Measurements from ENCODE around the gene NOS1AP.
"Not testable (repeated sequence)": the region's sequence is repeated elsewhere in the genome, so short reads cannot be mapped to it uniquely, and the experiment has no call there.

NOS1AP gene

DNA sequence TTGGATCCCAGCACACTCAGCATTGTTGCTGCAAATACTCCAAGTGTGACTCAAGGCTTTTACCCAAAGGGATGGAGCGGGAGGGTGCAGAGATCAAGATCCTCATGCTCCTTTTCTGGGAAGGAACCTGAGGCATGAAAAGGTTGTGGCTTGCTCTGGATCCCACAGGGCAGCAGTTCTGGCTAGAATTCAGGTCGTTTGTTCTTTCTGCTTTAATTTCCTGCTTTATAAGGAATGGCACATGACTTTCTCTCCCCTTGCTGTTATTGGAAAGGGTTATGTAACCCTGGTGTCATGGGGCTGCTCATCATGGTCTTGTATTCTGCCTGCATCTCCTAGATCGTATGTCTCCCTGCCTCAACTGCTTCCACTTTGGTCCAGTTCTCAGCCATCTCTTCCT, 101.6 kb downstream of the NOS1AP start:
- DNase-seq: no peak

DNA sequence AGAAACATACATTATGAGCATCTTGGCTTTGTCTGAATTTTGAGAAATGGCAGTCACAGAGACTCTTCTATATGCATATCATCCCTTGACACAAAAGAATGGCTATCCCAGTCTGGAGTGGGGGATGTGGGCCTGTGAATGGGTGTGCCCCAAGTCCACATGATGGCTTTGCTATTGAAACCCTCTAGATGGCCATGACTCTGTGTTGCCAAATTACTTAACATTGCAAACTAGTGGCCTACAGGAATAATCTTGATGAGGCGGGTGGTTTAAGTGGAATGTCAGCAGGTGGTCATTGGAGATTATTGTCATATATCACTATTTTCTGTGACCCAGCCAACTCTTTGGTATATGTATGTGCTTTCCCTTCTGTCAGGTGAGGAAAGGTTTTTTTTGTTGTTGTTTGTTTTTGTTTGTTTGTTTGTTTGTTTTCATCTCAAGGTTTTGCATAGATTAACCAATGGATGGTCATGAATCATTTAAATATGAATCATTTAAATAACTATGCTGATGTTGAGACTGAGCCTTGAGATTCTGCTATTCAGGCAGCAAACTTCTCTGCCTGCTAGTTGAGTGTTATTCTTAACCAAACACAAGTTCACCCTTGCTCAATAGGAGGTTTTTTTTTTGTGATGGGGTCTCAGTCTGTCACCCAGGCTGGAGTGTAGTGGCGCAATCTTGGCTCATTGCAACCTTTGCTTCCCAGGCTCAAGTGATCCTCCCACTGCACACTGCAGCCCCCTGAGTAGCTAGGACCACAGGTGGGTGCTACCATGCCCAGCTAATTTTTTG, 103.0 kb downstream of the NOS1AP start:
- DNase-seq: no peak

DNA sequence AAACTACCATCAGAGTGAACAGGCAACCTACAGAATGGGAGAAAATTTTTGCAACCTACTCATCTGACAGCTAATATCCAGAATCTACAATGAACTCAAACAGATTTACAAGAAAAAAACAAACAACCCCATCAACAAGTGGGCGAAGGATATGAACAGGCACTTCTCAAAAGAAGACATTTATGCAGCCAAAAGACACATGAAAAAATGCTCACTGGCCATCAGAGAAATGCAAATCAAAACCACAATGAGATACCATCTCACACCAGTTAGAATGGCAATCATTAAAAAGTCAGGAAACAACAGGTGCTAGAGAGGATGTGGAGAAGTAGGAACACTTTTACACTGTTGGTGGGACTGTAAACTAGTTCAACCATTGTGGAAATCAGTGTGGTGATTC, 104.1 kb downstream of the NOS1AP start:
- not testable (repeated sequence) for DNase-seq

DNA sequence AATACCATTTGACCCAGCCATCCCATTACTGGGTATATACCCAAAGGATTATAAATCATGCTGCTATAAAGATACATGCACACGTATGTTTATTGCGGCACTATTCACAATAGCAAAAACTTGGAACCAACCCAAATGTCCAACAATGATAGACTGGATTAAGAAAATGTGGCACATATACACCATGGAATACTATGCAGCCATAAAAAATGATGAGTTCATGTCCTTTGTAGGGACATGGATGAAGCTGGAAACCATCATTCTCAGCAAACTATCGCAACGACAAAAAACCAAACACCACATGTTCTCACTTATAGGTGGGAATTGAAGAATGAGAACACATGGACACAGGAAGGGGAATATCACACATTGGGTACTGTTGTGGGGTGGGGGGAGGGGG, 104.5 kb downstream of the NOS1AP start:
- DNase-seq: not testable (repeated sequence)

DNA sequence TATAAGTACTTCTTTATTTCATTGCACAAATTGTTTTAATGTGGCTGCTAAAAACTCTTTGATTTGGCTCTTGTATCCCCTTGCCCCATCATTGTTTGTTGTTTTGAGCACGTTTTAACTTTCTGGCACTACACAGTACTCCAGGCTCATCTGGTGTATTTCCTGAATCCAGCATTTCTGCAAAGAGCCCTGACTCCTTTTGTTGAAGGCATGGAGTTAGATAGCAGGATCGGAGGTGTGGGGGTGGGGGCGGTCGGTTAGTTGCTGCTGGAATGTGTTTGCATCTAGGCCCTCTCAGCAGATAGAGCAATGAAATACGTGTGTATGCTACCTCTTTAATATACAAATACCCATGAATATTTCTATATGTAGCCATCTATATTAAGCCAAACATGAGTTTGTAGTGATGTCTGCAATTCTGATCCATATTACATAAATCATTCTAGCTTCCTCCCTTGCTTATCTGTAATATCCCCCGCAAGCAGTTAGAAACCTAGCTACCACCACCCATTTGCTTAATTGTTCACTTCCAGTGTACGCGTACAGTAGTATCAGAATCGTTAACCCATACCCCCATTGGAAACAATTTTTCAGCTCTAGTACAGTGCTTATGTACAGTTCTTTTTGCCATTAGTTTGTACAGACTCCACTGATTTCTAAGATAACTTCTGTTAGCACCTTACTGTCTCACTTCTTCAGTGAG, 106.0 kb downstream of the NOS1AP start:
- no peak for DNase-seq

DNA sequence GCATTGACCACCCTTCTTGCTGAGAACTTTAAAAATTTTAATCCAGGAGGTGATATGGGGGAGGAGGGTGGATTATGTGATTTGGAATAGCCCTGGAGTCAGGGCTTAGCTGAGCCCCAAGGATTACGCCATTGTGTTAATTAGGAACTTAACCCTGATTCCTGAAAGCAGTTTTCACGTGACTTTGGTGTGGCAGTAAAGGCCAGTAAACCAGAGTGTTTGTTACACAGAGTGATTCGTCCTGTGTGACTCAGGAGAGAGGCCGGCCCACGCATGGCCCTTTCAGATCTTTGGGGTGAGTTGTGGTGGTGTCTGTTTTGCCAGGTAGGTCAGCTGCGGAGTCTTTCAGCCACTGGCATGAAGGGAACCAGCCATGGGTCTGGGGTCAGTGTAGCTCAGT, 107.6 kb downstream of the NOS1AP start:
- DNase-seq: no peak

DNA sequence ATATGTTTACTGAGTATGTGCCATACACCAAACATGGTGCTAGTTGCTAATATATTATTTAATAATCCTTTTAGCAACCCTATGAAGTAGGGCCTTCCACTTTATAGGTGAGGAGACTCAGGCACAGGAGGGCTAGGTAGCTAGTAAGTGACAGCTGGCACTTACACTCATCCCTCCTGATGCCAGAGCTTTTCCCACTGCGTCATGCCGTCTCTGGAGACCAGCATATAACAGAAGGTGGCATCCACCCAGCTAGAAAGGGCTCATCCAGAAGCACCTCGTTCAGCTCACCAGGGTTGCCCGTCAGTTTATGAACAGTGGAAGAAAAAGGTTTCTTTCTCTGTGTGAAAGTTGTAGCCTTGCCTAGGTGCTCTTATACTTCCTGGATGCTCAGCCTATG, 108.9 kb downstream of the NOS1AP start:
- DNase-seq: no peak

DNA sequence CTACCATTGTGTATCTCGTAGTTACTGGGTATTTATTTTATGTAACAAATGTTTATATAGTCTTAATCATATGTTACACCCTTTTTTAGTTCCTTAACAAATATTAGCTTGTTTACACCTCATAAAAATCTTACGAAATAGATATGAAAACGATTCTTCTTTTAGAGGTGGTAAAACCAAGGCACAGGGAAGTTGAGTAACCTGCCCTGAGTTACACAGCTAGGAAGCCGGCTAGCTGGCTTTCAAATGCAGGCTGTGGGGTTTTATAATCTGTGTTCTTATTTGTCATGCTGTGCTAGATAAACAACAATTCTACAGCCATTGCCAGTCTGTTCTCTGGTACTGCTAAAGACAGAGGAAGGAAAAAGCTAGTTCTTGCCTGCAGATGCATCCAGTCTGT, 109.6 kb downstream of the NOS1AP start:
- no peak for DNase-seq

DNA sequence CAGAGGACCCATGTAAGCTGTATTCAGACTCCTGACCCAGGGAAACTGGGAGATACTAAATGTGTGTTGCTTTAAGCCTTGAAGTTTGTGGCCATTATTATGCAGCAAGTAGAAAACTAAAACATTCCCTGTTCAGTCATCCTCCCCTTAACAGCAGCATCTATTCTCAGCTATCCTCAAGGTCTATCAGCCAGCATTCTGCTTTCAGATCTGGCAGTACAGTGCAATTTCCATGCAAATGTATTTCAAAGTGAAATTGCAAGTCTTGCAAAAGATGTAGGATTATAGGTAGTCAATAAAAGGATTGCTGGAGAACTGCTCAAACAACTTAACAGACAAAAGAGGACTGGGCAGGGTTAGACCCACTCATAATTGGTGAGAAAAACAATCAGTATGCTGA, 111.3 kb downstream of the NOS1AP start:
- no peak for DNase-seq

DNA sequence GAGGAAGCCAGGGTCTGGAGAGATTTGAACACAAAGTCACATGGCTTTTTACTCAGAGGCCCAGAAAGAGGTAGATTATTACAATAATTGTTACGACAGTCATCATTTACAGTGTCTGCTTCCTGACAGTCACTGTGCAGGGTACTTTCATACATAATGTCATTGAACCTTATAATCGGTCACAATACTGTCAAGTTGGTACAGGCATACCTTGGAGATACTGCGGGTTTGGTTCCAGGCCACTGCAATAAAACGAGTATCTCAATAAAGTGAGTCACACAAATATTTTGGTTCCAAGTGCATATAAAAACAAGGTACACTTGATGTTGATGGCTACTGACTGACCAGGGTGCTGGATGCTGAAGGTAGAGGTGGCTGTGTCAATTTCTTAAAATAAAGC, 112.6 kb downstream of the NOS1AP start:
- DNase-seq: no peak

DNA sequence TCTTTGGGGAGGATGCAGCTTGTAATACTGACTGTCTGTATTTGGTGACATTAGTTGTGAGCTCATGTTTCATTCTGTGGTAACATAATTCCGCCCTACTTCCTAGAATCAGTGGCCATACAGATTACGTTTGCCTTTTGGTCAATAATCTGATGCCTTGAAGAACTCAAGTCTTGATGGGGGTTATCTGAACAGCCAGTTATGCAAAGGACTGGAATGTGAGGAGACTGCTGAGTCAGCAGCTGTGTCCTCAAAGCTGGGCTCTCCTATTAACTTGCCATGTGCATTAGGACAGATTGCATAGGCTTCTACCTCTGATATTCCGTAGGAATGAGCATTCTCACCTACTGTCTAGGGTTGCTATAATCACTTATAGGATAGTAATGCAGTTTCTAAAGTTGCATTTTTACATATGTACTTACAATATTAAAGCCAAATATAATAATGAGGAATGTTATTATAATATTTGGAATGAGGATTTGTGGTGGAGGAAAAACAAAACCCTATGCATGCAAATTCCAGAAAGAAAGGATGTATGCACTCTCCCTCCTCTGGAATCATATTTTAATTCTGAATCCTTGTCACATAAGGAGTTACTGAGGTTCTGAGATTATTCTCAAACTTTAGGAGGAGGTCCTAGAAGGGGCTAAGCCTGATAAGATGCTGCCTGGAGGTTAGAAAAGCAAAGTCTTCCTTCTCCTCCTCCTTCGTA, 116.0 kb downstream of the NOS1AP start:
- no peak for DNase-seq

DNA sequence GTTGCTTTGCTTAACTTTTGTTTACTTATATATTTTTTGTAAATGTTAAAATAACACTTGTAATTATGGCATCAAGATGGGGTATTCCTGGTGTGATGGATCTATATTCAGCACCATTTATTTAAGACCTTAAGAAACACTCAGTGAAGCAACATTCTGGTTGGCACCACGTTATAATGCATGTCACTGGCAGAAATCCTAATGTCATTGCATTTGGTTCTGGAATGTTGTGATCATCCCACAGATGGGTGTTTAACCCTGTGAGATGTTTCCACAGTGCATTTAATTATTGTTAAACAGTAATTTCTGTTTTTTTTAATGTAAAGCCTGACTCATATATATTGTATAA, 116.5 kb downstream of the NOS1AP start:
- no peak for DNase-seq

DNA sequence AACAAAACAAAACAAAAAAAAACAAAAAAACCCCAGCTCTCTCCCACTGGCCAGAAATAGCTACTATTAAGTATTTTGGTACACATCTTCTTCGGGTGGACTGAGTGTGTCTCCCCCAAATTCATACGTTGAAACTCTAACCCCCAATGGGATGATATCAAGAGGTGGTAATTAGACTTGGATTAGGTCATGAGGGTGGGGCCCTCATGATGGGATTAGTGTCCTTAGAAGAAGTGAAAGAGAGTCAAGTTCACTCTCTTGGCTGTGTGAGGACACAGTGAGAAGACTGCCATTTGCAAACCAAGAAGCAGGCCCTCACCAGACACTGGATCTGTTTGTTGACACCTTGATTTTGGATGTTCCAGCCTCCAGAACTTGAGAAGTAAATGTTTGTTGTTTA, 116.9 kb downstream of the NOS1AP start:
- DNase-seq: no peak

DNA sequence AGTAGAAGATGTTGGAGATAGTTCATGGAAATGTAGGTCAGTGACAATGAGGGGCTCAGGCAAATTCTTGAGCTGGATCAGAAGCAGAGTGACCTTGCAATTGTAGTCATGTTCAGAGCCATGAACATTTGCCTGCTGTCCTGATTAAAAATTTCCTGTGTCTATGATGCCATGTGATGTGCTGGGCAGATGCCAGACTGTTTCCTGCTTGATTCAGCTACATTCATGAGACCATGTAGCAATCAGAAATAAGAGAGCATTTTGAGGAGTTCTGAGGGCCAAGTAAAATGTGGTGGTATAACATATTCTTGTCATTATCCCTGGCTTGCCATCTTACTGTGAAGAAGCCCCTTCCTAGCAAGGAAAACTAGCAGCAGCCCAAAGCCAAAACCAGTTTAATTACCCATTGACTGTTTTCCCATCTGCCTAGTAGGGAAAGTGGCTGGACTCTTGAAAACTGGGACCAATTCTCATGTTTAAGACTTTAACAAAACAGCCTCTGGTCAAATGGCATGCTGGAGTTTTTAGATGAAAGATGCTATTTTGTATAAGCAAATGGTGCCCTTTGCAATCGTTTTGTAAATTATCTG, 118.3 kb downstream of the NOS1AP start:
- DNase-seq: no peak

DNA sequence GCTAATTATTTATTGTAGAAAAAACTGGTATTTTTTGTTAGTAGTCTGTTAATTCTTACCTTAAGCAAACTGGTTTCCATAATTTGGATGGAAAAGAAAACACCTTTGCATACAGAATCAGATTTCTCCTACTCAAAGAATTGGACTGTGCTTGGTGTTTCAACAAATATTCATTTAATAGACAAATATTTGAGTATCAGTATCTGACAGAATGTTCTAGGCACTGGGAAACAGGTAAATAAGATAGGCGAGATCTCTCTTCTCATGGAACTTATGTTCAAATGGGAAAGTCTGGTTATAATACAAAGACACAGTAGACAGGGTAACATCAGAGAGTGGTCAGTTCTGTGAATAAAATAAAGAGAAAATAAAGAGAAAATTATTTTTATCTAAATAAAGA, 119.9 kb downstream of the NOS1AP start:
- DNase-seq: no peak

DNA sequence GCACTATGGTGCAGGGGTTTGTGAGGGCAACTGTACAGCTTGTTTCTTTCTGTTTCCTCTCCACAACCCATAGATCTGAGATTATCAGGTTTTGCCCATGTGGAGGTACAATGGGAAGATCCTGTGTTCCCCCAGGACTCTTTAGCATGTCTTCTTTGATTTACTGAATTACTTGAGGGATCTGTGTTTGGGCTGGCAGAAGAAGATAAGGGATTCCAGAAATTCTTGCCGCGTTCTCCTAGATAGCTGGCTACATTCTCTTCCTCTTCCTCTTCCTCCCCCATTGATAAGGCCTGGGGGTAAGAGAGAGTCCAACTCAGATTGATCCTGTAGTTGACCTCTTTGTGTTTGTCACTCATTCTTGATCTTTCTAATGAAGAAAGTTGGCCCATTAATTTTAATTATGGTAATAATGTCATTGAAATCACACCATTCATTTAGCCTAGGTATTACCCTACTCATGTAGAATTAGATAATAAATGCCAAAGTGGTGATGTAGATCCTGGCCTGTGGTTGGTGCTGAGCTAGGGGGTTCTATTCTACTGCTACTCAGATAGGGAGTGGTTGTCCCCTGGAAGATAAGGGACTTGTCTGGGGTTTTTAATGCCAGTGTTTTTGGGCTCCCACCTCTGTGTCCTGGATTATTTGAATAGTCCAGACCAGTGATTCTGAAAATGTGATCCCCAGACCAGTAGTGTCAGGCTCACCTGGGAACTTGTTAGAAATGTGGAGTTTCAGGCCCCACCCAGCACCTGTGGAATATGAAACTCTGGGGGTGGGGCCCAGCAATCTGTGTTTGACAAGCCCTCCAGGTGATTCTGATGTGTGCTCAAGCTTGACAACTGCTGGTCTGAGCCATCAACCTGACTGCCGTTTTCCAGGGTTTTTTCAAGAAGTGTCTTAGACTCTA, 122.2 kb downstream of the NOS1AP start:
- DNase-seq: no peak

DNA sequence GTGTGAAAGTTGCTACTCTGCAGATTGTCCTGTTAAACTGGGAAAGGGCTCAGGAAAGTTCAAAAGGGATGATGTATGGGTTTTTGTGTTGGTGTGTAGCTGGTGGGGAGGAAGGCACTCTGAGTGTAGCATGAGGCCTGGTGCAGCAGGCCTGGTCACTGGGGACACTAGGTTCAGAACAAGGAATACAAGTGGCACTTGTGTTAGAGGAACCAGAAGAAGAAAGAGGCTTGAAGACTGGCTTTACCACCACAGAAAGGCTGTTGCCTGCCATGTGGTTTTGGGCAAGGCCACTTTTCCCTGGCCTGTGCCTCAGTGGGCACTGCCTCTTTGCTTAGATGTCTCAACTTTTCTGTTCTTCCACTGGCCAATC, 122.8 kb downstream of the NOS1AP start:
- DNase-seq: no peak

DNA sequence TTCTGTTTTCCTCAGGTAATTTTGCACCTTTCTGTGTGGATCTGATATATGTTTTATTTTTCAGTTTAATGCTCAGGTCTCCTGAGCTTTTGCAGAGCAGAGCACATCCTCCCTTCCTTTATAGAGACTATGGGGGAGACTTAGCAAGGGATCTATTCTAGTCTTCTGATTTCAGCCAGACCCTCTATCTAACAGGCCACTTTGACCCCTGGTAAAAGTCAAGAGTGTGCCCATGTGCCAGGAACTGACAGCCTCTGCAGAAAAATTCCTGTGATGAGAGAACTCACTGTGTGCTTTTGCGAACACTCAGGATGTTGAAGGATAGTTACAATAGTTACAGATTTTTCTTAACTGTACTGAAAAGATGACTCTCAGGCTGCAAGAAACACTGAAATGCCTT, 123.3 kb downstream of the NOS1AP start:
- DNase-seq: no peak

DNA sequence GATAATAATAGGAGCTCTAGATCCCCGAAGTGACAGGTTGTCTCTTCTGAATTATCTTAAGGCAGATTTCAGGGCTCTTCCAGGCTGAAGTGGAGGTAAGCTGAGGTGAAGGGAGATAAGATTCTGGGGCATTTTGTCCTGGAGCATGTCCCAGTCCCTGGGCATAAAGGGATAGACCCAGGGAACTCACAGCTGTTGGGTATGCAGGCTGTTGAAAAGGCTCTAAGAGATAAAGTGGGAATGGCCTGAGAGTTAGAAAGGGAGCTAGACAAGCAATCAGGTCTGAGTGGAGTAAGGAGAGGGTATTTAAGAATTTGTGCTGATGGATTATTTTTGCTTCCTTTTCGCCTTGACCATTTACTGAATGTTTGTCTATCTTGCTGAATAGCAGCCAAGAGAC, 123.7 kb downstream of the NOS1AP start:
- DNase-seq: no peak

DNA sequence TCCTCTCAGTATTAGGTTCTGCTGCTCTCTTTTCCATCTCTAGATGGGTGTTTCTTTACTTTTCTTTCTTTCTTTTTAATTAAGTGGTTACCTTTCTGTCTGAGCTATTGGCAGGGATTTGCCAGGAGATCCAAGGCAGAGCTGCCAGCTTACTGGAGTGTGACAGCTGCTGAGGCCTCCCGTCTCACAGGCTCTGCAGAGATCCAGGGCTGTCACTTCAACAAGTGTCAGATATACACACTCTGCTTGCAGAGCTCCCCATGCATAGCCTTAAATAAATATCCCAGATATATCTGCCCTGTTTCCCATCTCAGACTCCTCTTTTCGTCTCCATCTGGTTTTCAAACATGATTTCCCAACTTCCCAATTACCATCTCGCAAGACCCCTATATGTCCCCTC, 124.3 kb downstream of the NOS1AP start:
- no peak for DNase-seq

DNA sequence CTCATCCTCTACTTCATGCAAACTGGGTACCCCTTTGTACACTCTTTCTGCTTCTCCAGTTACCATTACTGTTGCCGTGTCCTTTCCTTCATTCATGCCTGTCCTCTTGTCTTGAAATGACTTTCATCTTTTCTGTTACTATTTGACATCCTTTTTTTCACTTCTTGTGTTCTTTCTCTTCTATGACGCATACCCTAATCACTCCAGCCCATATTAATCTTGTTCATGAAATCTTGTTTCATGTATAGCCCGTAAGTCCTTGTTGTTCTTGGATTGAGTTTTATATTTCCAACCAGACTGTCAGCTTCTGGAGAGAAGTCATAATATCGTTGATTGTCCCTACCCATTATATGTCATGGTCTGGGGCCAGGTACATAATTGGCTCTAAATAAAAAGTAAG, 126.1 kb downstream of the NOS1AP start:
- DNase-seq: no peak

DNA sequence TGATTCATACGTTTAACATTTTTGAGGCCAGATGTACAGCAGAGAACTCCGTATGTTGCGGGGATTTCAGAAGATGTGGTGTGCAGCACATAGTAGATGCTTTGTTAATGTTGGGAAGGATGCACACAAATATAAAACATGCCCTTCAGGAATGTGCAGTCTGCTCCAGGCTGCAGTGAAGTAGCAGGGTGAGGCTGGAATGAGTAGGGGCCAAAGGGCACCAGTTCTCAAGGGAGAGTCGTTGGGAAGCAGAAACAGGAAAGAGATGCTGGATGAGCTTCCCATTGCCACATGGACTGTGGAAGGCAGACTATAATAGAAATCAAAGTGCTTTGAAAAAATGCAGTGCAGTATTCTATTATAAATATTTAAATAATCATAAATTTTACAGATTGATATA, 126.9 kb downstream of the NOS1AP start:
- no peak for DNase-seq

DNA sequence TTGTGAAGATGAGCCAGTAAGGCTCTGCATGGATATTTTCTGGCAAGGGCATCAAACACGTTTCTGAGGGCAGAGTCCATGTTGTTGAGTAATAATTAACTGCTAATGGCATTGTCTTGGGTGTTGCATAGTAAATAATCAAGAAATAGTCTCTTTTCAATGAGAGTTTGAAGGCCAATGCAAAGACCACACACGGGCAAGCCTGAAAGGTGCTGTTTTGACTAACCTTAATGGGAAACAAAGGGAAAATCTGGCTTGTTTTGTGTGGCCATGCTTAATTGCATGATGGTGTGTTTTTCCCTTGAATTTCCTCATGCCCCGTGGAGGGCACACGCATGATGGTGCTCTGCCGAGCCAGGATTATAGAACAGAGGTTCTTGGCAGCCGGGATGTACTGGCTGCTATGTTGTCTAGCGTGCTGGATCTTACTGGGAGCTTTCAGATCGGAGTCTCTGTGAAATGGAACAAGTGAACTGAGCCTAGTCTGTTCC, 127.6 kb downstream of the NOS1AP start:
- no peak for DNase-seq

All from cerebellar nuclear complex (tissue), 1 donor.